Activated naive CD8-positive, alpha-beta T cell treated with anti-CD3 and anti-CD28 coated beads, Interleukin-2, amount 10 ng/mL, durations not matched to agents 7 days and 5 days (primary cell): Measurements from ENCODE around the gene SLC36A1. TPM values are rescaled to one million over a fixed set of nuclear protein-coding genes. Genes with fewer than 3 reads are reported as not detected.

Experiments
- ATAC-seq: fragments of 150-1000 bp; cut with Tn5 transposase; one replicate; pipeline ENCODE4 v1.10.0; 2021; ENCODE audit warnings: low read depth, moderate library complexity
- POLR2A ChIA-PET: fragments of 350-600 bp; sonication (Branson Sonifier 250); formaldehyde crosslinking; loops from one replicate; lab custom pipeline; 2021; ENCODE audit warnings: antibody characterized with exemption; lab: Charles Lee
- DNase-seq: peaks from one replicate; pipeline ENCODE4 v3.0.0; 2021
- H3K27ac Mint-ChIP-seq: one replicate; pipeline ENCODE4 v1.8.0; 2022; ENCODE audit warnings: mild to moderate bottlenecking, mixed read lengths
- H3K27me3 Mint-ChIP-seq: one replicate; pipeline ENCODE4 v1.8.0; 2022; ENCODE audit warnings: mild to moderate bottlenecking, moderate library complexity, mixed read lengths
- H3K36me3 Mint-ChIP-seq: one replicate; pipeline ENCODE4 v1.8.0; 2021; ENCODE audit warnings: mild to moderate bottlenecking, mixed read lengths
- H3K4me1 Mint-ChIP-seq: one replicate; pipeline ENCODE4 v1.8.0; 2021; ENCODE audit warnings: mixed read lengths
- H3K4me3 Mint-ChIP-seq: one replicate; pipeline ENCODE4 v1.8.0; 2022; ENCODE audit warnings: mild to moderate bottlenecking, moderate library complexity, mixed read lengths
- H3K9me3 Mint-ChIP-seq: one replicate; pipeline ENCODE4 v1.8.0; 2021; ENCODE audit warnings: mixed read lengths
- total RNA-seq, 2 experiments: library from RNA; stranded (reverse); gene quantifications; one replicate each; pipeline ENCODE4 v1.2.3, GENCODE V29; 2021

SLC36A1 gene
- total RNA-seq, 2 experiments from 2014 or later: 5.8 to 6.0 TPM

GRCh38 chr5:151431666-151432065, 15.7 kb upstream of the SLC36A1 start:
- no peaks in the 10 kb centered on the region for H3K36me3 Mint-ChIP-seq
- ATAC-seq: no peak
- POLR2A ChIA-PET: interaction anchor here (0.6 kb wide), 1 partner anchor 27 kb away, joined by 10 read pairs; no protein-coding TSS in a partner anchor
- H3K4me3 Mint-ChIP-seq: no peak overlapping the region
- no peak overlapping the region for H3K27ac Mint-ChIP-seq
- DNase-seq: no peak
- no peaks in the 10 kb centered on the region for H3K4me1 Mint-ChIP-seq
- peaks cover 24% of the 10 kb centered on the region for H3K27me3 Mint-ChIP-seq
- no peaks in the 10 kb centered on the region for H3K9me3 Mint-ChIP-seq

GRCh38 chr5:151432210-151432609, 15.2 kb upstream of the SLC36A1 start:
- Mint-ChIP-seq H3K9me3 (no peaks in the 10 kb centered on the region), H3K27ac (no peak overlapping the region), H3K4me1 (no peaks in the 10 kb centered on the region), H3K27me3 (peaks cover 26% of the 10 kb centered on the region), H3K36me3 (no peaks in the 10 kb centered on the region), H3K4me3 (no peak overlapping the region)
- no peak for ATAC-seq
- POLR2A ChIA-PET: no interaction called here
- no peak for DNase-seq

- Mint-ChIP-seq H3K27ac (no peak overlapping the region), H3K36me3 (no peaks in the 10 kb centered on the region), H3K4me3 (no peak overlapping the region), H3K27me3 (peaks cover 31% of the 10 kb centered on the region), H3K4me1 (no peaks in the 10 kb centered on the region), H3K9me3 (no peaks in the 10 kb centered on the region)
- no peak for ATAC-seq
- POLR2A ChIA-PET: no interaction called here
- DNase-seq: no peak
These were observed 12.7 kb upstream of the SLC36A1 start for GRCh38 chr5:151434570-151435237.

GRCh38 chr5:151448038-151448985, 909 bp downstream of the SLC36A1 start:
- peak overlapping the region; percentile 81 for H3K27ac Mint-ChIP-seq
- H3K4me3 Mint-ChIP-seq: peak overlapping the region; percentile 84
- H3K27me3 Mint-ChIP-seq: peaks cover 20% of the 10 kb centered on the region
- H3K4me1 Mint-ChIP-seq: peaks cover 13% of the 10 kb centered on the region
- ATAC-seq: peak; percentile 2
- H3K36me3 Mint-ChIP-seq: no peaks in the 10 kb centered on the region
- no peaks in the 10 kb centered on the region for H3K9me3 Mint-ChIP-seq
- POLR2A ChIA-PET: interaction anchor here (1.2 to 1.3 kb wide), 2 partner anchors 12 to 204 kb away, joined by 3 to 6 read pairs; no protein-coding TSS in a partner anchor
- no peak for DNase-seq

- POLR2A ChIA-PET: no interaction called here
- no peaks in the 10 kb centered on the region for H3K36me3 Mint-ChIP-seq
- DNase-seq: no peak
- ATAC-seq: no peak
- no peaks in the 10 kb centered on the region for H3K9me3 Mint-ChIP-seq
- peaks cover 13% of the 10 kb centered on the region for H3K4me1 Mint-ChIP-seq
- H3K4me3 Mint-ChIP-seq: peak overlapping the region; percentile 84
- peaks cover 18% of the 10 kb centered on the region for H3K27me3 Mint-ChIP-seq
- H3K27ac Mint-ChIP-seq: no peak overlapping the region
These were observed 1.9 kb downstream of the SLC36A1 start for GRCh38 chr5:151449297-151449696.

- peaks cover 13% of the 10 kb centered on the region for H3K4me1 Mint-ChIP-seq
- DNase-seq: no peak
- H3K4me3 Mint-ChIP-seq: no peak overlapping the region
- H3K27ac Mint-ChIP-seq: no peak overlapping the region
- no peak for ATAC-seq
- H3K9me3 Mint-ChIP-seq: no peaks in the 10 kb centered on the region
- no peaks in the 10 kb centered on the region for H3K36me3 Mint-ChIP-seq
- H3K27me3 Mint-ChIP-seq: peaks cover 18% of the 10 kb centered on the region
- POLR2A ChIA-PET: no interaction called here
These were observed 2.4 kb downstream of the SLC36A1 start for GRCh38 chr5:151449839-151450238.

- no peaks in the 10 kb centered on the region for H3K36me3 Mint-ChIP-seq
- H3K27ac Mint-ChIP-seq: no peak overlapping the region
- DNase-seq: no peak
- POLR2A ChIA-PET: no interaction called here
- peaks cover 13% of the 10 kb centered on the region for H3K4me1 Mint-ChIP-seq
- H3K4me3 Mint-ChIP-seq: no peak overlapping the region
- no peaks in the 10 kb centered on the region for H3K9me3 Mint-ChIP-seq
- peaks cover 15% of the 10 kb centered on the region for H3K27me3 Mint-ChIP-seq
- ATAC-seq: no peak
These were observed 3.2 kb downstream of the SLC36A1 start for GRCh38 chr5:151450605-151451004.

GRCh38 chr5:151451626-151452520, 4.5 kb downstream of the SLC36A1 start:
- Mint-ChIP-seq H3K4me1 (peaks cover 13% of the 10 kb centered on the region), H3K36me3 (no peaks in the 10 kb centered on the region), H3K27ac (no peak overlapping the region), H3K27me3 (peaks cover 4% of the 10 kb centered on the region), H3K4me3 (no peak overlapping the region), H3K9me3 (no peaks in the 10 kb centered on the region)
- no peak for DNase-seq
- no peak for ATAC-seq
- POLR2A ChIA-PET: interaction anchor here (0.6 kb wide), 1 partner anchor 449 kb away, joined by 9 read pairs; no protein-coding TSS in a partner anchor

- POLR2A ChIA-PET: no interaction called here
- Mint-ChIP-seq H3K4me1 (peaks cover 3% of the 10 kb centered on the region), H3K27me3 (no peaks in the 10 kb centered on the region), H3K9me3 (no peaks in the 10 kb centered on the region), H3K27ac (no peak overlapping the region), H3K36me3 (no peaks in the 10 kb centered on the region), H3K4me3 (no peak overlapping the region)
- no peak for ATAC-seq
- DNase-seq: no peak
These were observed 6.8 kb downstream of the SLC36A1 start for GRCh38 chr5:151454166-151454565.

- Mint-ChIP-seq H3K36me3 (no peaks in the 10 kb centered on the region), H3K27me3 (no peaks in the 10 kb centered on the region), H3K4me3 (no peak overlapping the region), H3K9me3 (no peaks in the 10 kb centered on the region), H3K4me1 (no peaks in the 10 kb centered on the region), H3K27ac (no peak overlapping the region)
- no peak for ATAC-seq
- POLR2A ChIA-PET: no interaction called here
- no peak for DNase-seq
These were observed 7.5 kb downstream of the SLC36A1 start for GRCh38 chr5:151454889-151455288.

GRCh38 chr5:151456321-151456940, 9.0 kb downstream of the SLC36A1 start:
- ATAC-seq (no peak), DNase-seq (no peak)
- no peak overlapping the region for H3K27ac Mint-ChIP-seq
- H3K9me3 Mint-ChIP-seq: no peaks in the 10 kb centered on the region
- H3K36me3 Mint-ChIP-seq: no peaks in the 10 kb centered on the region
- H3K27me3 Mint-ChIP-seq: no peaks in the 10 kb centered on the region
- POLR2A ChIA-PET: no interaction called here
- no peaks in the 10 kb centered on the region for H3K4me1 Mint-ChIP-seq
- no peak overlapping the region for H3K4me3 Mint-ChIP-seq

GRCh38 chr5:151458314-151458713, 10.9 kb downstream of the SLC36A1 start:
- Mint-ChIP-seq H3K27ac (no peak overlapping the region), H3K36me3 (no peaks in the 10 kb centered on the region), H3K4me3 (no peak overlapping the region), H3K9me3 (no peaks in the 10 kb centered on the region), H3K27me3 (no peaks in the 10 kb centered on the region), H3K4me1 (no peaks in the 10 kb centered on the region)
- ATAC-seq (no peak), DNase-seq (no peak)
- POLR2A ChIA-PET: no interaction called here
